Right renal pelvis (tissue), 4 donors: Measurements from ENCODE around the gene IQSEC1. TPM values are rescaled to one million over a fixed set of nuclear protein-coding genes. Genes with fewer than 3 reads are reported as not detected.

Experiments
- DNase-seq, 4 donors: peaks; one replicate each; pipeline ENCODE4 v3.0.0-alpha.2; 2013; ENCODE audit warnings: low read depth in 4 of 4, low spot score in 3 of 4, missing footprints in 1 of 4
- polyA plus RNA-seq, 4 donors: library from polyadenylated mRNA; unstranded; fragments of 120-200 nt; gene quantifications; one replicate each; pipeline ENCODE4 v1.2.1, GENCODE V29; 2013; ENCODE audit not compliant: insufficient read length in 4 of 4

Gene IQSEC1
- polyA plus RNA-seq, 4 donors: 29.4 to 35.5 (median 33.1) TPM

DNA sequence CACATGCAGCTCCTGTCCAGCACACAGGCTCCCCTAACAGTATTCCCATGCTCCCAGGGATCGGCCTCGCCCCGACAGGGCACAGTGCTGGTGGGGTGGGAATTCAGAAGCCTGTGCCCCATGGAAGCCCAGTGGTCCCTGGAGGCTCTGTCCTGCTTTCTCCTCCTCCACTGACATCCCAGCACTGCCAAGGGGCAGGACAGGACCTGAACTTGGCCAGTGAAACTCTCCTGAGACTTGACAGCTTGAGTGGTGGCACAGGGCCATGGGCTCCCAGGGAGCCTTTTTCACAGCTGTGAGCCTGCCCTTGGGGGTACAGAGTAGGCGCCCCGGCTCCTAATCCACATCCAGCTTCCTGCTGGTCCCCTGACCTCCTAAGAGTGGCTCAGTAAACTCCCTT, 38.4 kb downstream of the IQSEC1 start:
- no peak for DNase-seq

DNA sequence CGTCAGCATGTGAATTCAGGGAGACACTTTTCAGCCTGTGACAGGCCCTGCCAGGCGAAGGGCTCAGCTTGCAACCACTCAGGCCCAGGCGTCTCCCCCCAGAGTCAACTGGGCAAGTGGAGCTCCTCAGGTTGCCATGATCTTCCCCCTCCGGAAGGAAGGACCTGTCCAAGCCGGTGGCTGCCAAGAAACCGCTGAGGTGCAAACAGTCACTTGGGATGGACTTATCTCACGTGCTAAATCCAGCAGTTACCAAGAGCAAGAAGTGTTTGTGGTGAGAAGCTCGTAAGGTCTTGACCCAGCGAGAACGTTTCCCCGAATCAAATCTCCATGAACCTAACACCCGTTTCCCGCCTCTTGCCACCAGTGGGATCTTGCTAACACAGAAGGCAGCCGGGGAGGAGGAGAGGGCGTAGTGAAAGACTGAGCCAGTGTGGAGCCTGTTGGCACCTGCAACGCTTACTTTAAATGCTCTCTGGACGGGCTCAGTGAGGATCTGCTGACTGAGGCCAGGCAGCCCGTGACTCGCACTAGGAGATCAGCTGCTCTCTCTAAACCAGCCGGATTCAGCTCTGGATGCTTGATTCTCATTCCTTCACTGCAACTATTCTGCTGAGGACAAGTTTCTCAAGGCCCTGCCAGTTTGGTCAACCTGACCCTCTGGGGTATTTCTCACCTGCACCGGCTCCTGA, 39.0 kb downstream of the IQSEC1 start:
- DNase-seq: no peak

DNA sequence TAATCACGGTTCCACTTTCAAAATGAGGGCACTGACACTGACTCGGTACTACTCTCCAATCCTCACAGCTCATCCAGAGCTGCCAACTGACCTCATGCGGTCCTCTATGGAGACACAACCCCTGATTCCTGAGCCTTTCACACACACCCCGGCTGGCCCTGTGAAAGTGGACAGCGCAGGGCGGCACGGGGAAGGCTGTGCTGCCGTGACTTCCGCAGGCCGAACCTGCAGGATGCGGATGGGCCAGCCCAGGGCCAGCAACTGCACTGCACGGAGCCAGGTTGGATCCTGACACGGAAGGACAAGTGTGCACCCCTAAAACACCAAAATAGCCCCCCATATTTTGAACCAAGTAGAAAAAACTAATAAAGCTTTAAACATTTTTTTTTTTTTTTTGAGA, 41.0 kb downstream of the IQSEC1 start:
- DNase-seq: no peak

DNA sequence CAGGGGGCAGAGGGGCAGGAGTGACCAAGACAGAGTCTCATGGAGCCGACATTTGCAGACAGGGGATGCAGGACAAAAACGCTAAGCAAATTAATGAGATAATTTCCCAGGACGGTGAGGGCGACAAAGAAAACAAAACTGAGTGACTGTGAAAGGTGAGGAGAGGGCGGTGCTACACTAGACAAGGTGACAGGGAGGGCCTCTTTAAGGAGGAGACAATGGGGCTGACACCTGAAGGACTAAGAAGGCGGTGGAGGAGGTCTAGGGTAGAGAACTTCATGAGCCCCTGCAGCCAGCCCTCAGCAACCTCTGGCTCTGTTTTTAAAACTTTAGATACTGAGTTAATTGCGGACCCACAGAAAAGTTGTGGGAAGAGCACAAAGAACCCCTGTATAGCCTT, 41.6 kb downstream of the IQSEC1 start:
- no peak for DNase-seq

DNA sequence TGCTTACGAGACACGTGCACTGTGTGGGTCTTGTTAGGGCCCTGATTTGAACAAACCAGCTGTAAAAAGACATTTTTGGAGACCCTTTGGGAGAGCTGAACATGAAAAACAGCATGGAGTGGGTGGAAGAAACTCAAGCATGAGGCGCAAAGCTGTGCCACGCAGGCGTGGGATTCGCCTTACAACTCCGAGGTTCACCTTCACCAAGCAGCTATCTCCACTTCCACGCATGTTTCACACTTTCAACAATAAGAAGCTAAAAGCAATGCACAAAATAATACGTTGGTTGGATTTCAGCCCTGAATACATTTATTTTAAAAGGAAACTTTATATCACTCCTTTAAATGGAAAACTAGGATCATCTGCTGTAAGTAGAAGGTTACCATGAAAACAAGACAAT, 42.5 kb downstream of the IQSEC1 start:
- DNase-seq: no peak

DNA sequence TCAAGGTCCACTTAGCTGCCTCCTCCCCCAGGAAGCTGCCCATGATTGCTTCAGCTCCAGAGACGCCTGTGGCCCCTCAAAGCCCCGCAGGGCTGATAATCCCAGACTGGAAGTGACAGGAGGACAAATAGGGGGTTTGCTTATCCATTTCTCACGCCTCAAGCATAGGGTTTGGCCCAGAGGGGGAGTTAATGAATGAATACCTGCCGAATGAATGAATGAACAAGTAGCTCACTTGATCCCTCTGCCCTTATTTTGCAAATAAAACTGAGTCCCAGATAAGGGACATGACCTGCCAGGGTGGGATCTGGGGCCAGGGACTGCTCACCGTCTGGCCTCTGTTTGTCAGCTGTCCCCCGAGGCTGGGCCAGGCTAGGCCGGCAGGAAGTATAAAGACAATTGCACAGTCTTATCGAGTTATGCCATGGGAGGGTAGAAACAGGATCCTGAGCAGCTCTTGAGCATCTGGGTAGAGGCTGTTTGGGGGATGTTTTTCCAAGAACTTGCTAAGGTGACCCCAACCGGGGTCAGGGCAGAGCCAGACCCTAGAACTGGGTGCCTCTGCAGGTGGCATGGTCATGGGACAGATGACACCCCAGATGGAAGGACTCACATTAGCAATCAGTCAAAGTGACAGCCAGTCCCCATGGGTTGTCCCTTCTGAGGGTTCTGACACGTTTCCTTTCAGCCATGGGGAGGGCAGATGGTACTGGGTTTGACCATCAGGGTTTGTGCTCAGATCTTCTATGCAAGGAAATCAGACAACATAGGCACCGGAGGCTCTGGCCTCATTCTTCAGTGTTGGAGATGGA, 45.0 kb downstream of the IQSEC1 start:
- DNase-seq: no peak

DNA sequence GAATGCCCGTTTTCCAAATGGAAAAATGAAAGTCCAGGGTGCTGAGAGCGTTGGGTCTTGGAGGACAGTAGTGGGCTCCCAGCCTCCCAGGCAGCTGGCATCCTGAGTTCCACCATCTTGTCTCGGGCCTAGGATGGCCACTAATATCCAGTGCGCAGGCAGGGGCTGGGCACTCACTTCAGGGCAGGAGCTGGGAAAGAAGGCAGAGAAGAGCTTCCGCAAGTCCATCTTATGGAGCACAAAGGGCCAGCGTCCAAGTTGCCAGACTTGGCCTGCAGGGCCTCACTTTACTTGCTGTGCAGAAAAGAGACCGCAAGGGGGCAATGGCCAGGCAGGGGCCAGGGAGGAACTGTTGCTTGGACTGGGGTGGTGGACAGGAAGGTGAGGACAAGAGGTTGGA, 46.1 kb downstream of the IQSEC1 start:
- DNase-seq: no peak

DNA sequence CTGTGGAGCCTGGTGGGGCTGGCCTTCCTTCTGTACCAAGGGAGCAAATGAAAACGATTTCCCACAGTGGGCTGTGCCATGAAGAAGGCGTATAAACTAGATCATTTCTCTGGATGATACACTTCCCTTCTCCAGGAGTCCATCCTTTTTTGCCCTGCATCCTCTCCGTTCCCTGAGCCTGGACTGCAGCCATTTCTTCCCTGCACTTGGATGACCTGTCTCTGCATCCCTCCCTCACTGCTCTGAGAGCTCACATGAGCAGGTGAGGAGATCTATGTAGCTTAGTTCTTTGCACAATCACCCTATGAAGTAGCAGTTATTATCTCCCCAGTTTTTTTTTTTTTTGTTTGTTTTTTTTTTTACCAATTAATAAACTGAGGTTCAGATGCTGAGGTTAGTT, 46.7 kb downstream of the IQSEC1 start:
- no peak for DNase-seq

DNA sequence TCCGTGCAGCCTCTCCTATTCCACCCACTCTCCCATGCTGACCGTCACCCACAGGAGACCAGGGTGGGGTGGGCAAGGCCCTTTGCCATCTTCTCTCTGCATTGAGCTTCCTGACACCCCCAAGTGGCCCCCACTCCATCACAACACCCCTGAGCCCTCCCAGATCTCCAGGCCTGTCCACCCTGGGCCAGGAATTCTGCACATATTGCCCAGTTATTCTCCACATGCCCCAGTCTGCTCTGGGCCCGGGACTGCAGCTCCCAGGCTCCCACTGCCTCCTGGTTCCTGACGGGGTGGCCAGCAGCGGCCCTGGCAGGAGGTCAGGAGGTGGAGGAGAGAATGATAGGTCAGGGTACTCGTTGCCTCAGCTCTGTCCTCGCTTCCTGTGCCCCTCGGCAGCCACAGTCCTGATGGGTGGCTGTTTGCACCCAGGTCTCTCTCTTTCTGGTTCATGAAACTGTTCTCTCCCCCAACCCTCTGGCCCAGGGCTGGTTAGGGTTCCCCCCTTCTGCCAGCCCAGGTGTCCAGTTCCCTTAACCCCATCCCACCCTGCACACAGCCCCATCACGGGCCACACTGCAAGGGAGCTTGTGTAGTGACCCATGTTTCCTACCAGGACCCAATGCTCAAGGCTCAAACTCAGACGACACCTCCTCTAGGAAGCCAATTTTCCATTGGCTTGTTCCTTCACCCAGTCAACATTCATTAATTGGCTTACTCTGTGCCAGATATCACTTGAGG, 47.3 kb downstream of the IQSEC1 start:
- no peak for DNase-seq

DNA sequence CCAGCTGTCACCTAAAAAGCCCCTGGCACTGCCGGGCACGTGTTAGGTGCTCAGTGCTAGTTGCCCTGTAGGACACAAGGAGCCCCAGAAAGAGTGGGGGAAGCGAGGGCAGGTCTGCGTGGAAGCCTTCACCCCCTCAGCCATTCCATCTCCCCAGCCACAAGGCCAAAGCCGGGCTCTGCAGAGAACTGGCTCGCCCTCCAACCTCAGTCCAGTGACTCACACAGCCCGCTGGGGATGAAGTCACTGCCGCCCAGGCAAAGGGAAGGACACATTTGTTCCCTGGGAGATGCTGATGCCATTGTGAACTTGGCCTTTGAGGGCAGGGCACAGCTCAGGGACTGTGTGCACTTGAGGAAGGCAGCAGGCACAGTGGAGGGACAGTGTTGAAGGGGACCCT, 48.1 kb downstream of the IQSEC1 start:
- no peak for DNase-seq

DNA sequence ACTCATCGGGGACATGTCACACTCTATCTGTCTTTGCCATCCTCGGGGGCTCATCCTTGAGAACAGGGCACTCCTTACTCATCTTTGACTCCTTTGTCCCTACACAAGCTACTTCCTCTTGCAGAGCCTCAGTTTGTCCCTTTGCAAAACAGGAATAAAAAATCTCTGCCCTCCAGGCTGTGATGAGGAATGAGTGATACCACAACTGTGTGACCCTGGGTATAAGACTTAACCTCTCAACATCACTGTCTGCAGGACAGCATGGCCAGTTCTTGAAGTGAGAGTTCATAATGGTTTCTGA, 48.5 kb downstream of the IQSEC1 start:
- no peak for DNase-seq

DNA sequence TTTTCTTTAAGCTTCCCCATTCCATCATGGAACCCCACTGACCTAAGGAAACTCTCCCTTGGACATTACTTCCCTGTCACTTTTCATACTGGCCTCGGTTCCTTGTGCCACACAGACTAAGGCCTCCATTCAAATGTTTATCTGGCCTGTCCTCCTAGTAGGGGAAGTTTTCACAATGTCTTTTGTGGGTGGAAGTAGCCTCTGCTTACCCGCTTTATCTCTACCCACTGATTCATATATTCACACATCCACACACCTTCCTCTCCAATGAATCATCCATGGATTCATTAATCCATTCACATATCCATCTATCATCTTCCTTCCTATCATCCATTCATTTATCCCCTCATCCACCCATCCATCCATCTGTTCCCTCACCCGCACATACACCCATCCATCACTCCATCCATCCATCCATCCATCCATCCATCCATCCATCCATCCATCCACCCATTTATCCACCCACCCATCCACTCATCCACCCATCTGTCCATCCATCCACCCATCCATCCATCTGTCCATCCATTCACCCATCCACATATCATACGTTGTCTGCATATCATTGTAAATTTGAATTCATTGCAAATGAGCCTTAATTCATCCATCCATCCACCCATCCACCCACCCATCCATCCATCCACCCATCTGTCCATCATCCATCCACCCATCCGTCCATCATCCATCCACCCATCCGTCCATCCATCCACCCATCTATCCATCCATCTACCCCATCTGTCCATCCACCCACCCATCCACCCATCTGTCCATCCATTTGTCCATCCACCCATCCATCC, 49.1 kb downstream of the IQSEC1 start:
- DNase-seq: no peak

DNA sequence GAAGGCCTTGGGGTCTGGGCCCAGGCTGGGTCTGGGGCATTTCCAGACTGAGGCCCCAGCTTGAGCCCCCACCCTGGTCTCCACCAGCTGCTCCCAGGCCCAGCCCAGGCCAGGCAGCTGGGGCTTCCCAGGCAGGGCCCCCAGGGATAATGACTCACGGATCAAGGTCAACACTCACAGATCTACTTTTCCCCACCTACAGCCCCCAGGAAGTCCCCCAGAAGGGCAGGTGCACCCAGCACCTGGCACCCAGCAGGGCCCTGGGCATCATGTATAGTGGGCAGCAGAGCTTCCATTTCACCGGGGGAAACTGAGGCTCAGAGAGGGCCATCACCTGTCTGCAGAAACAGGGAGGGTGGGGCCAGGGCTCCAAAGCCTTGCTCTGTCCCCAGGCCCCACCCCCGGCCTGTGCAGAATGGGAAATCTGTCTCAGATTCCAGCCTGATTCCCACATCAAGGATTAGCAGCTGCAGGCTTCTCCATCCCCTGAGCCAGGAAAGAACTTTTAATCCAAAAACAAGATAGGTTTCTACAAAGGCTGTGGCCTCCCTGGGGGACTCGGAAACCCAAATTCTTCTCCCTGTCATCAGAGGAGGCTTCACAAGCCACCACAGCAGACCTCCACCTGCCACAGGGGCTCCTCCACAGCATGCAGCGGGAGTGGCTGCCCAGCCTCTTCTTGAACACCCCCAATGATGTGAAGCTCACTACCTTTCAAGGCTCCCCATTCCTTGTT, 49.8 kb downstream of the IQSEC1 start:
- no peak for DNase-seq

DNA sequence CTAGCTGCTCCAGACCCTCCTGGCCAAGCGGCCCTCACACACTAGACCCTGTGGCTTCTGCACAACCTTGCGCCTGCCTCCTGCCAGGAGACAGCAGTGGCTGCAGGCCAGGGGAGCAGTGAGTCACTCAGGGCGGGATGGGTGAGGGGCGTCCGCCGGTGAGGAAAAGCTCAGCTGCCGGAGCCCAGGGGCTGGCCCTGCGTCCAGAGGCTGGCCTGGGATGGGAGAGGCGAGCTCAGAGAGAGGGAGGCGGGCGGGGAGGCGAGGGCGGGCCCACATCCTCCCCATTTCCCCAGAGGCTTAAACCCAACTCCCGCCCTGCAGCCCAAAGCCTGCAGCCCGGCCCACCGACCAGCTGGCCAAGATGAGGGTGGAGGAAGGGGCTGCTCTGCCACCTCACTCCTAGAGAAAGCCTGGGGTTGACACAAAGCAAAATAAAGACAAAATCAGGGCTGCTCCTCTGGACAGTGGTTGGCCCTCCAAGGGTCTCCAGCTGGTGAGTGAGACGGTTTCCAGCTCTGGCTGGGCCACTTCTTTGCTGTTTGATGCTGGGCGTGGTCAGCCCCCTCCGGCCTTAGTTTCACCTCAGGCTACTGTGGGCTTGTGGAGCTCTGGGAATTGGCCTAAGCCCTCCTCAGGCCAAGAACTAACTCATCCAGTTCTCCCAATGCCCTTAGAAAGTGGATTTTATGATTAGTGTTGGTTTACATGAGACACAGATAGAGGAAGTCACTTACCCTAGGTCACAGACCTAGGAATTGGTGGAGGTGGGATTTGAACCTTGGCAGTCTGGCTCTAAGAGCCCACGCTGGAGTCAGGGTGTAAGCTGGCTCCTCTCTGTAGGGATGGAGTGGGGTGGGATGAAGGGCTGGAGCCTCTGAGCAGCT, 50.6 kb downstream of the IQSEC1 start:
- no peak for DNase-seq

DNA sequence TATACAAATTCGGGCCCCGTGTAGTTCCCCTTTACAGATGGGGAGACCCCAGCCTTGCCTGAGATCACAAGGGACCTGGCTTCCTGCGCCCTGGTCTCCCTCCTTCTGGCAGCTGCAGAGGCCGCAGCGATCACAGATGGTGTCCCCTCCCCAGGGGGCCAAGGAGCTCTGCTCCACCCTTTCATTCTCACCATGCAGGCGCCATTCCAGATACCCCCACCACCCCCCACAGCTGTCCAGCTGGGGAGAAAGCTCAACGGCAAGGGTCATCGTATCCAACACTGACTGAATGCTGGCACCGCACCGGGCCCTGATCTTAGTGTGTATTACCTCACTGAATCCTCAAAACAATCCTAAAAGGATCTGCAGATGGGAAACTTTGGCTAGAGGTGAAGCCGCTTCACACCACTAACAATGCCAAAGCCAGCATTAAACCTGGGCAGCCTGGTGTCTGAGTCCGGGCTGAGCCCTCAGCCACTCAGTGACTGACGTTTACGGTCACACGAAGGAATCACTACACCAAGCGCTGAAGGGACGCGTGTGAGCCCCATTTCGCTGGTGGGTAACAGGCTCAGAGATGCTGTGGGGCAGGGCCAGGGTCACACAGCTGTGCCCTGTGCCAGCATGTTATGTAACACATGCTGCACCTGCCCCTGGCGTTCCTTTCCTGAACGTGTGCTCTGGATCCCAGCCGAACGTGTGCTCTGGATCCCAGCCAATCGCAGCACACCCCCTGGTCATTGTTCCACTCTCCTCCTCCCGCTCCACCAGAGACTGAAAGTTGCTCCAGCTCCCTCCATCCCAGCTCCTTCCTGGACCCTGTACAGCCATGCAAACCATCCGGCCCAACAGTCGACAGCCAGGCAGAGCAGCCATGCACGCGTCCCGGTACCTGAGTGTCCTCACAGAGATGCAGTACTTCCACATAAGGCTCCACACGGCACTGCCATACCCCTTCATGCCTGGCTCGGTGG, 51.8 kb downstream of the IQSEC1 start:
- no peak for DNase-seq

DNA sequence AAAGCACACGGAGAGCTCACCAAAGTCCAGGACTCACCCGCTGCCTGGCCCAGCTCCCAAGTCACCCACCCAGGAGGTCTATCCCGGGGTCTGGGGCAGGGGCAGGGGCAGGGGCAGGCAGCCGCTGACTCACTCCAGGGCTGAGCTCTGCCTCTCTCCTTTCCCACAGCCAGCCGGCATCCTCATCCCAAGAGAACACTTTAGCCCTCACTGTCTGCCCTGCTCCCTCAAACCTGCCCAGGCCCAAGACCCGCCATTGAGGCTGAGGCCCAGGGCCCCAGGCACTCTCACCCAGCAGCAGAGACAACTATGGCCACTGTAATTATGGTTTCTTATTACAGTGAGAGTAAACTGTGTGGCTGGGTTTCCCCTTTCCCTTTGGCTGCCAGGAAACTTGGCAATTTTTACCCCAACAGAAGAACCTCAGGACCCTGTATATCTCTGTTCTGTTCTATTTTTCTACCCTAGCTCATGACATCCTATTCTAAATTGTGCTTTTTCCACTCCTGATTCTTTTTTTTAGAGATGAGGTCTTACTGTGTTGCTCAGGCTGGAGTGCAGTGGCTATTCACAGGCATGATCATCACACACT, 53.0 kb downstream of the IQSEC1 start:
- DNase-seq: no peak

DNA sequence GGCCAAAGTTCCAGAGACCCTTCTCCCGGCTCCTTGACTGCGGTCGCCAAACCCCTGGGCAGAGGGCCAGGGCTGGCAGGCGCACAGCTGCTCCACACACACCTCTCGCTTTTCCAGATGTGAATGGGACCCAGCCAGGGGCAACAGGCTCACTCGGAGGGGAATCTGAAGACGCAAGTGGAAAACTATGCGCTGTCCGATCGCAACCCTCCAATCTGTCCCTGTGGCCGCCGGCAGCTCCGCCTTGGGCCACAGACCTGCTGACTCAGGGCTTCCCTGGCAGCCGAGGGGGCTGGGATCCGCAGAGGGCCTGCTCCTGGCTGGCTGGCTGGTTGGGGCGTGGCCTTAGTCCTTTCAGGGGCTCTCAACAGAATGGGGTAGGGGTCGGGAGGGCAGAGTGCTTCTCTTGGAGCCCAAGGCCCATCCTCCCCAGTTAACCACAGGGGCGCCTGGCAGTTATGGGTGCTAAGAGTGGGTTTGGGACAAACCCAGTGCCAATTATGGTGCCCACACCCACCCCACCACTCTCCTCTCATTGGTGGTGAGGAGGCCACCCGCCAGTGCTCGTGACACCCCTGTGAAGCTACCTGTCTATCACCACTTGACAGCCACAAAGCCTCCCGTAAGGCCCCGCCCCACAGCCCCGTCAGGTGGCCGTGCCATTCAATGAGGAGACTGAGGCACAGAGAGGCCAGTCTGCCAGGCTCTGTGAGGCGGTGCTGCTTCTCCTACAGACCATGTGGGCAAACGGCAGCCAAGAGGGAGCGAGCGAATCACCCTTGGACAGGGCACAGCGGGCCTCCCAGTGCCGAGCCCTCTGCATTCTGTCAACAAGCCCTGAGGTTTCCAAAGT, 53.8 kb downstream of the IQSEC1 start:
- DNase-seq: no peak
